Activated T-helper 17 cell treated with anti-CD3 and anti-CD28 coated beads, Interleukin-2, amount 50 U/mL, for 72 hours (primary cell): ENCODE results near the gene PKLR. TPM values are rescaled to one million over a fixed set of nuclear protein-coding genes. Genes with fewer than 3 reads are reported as not detected.
A peak's percentile ranks its signal among the peaks of the same experiment; 100 is the strongest.

ENCODE experiments used
- ATAC-seq: fragments of 150-1000 bp; cut with Tn5 transposase; replicated peaks from 2 replicates; pipeline ENCODE4 v1.10.0; 2021; ENCODE audit warnings: mild to moderate bottlenecking, moderate library complexity
- H3K27ac Mint-ChIP-seq: one replicate; pipeline ENCODE4 v1.8.0; 2022; ENCODE audit warnings: mixed read lengths
- H3K27me3 Mint-ChIP-seq: one replicate; pipeline ENCODE4 v1.8.0; 2022; ENCODE audit warnings: mixed read lengths
- H3K36me3 Mint-ChIP-seq: one replicate; pipeline ENCODE4 v1.8.0; 2022; ENCODE audit warnings: low read depth, mild to moderate bottlenecking, mixed read lengths
- H3K4me1 Mint-ChIP-seq: one replicate; pipeline ENCODE4 v1.8.0; 2022; ENCODE audit warnings: mixed read lengths
- H3K4me3 Mint-ChIP-seq: one replicate; pipeline ENCODE4 v1.8.0; 2022; ENCODE audit warnings: mild to moderate bottlenecking, mixed read lengths
- H3K9me3 Mint-ChIP-seq: one replicate; pipeline ENCODE4 v1.8.0; 2022; ENCODE audit warnings: mixed read lengths
- total RNA-seq, 2 donors: library from RNA; stranded (reverse); gene quantifications; one replicate each; pipeline ENCODE4 v1.2.3, GENCODE V29; 2022

PKLR gene
- total RNA-seq, 2 donors from 2014 or later = not detected

- Mint-ChIP-seq H3K27ac (peak overlapping the region; percentile 48), H3K27me3 (no peaks in the 10 kb centered on the region), H3K36me3 (peaks cover 37% of the 10 kb centered on the region), H3K4me3 (peak overlapping the region; percentile 75), H3K4me1 (peaks cover 19% of the 10 kb centered on the region), H3K9me3 (no peaks in the 10 kb centered on the region)
- no peak for ATAC-seq
Measured at GRCh38 chr1:155322571-155322952, 21.3 kb upstream of the PKLR start.

DNA sequence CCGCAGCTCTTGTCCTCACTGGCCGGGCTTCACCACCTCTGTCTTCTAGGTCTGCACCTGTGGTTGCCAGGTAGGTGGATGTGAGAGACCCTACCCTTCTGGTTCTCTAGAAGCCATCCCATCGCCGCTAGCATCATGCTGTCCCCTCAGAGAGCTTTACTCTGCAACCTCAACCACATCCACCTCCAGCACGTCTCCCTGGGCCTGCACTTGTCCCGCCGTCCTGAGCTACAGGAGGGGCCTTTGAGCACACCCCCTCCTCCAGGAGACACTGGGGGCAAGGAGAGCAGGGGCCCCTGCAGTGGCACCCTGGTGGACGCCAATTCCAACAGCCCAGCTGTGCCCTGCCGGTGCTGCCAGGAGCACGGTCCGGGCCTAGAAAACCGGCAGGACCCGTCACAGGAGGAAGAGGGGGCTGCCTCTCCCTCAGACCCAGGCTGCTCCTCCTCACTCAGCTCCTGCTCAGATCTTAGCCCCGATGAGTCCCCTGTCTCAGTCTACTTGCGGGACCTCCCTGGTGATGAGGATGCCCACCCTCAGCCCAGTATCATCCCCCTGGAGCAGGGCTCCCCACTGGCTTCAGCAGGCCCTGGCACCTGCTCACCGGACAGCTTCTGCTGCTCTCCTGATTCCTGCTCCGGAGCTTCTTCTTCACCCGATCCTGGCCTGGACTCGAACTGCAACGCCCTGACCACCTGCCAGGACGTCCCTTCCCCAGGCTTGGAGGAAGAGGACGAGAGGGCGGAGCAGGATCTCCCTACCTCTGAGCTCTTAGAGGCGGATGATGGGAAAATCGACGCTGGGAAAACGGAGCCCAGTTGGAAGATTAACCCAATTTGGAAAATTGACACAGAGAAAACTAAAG lies 20.6 kb upstream of the PKLR start:
- Mint-ChIP-seq H3K9me3 (no peaks in the 10 kb centered on the region), H3K4me3 (peak overlapping the region; percentile 75), H3K4me1 (peaks cover 19% of the 10 kb centered on the region), H3K36me3 (peaks cover 43% of the 10 kb centered on the region), H3K27ac (peak overlapping the region; percentile 48), H3K27me3 (no peaks in the 10 kb centered on the region)
- ATAC-seq = no peak

DNA sequence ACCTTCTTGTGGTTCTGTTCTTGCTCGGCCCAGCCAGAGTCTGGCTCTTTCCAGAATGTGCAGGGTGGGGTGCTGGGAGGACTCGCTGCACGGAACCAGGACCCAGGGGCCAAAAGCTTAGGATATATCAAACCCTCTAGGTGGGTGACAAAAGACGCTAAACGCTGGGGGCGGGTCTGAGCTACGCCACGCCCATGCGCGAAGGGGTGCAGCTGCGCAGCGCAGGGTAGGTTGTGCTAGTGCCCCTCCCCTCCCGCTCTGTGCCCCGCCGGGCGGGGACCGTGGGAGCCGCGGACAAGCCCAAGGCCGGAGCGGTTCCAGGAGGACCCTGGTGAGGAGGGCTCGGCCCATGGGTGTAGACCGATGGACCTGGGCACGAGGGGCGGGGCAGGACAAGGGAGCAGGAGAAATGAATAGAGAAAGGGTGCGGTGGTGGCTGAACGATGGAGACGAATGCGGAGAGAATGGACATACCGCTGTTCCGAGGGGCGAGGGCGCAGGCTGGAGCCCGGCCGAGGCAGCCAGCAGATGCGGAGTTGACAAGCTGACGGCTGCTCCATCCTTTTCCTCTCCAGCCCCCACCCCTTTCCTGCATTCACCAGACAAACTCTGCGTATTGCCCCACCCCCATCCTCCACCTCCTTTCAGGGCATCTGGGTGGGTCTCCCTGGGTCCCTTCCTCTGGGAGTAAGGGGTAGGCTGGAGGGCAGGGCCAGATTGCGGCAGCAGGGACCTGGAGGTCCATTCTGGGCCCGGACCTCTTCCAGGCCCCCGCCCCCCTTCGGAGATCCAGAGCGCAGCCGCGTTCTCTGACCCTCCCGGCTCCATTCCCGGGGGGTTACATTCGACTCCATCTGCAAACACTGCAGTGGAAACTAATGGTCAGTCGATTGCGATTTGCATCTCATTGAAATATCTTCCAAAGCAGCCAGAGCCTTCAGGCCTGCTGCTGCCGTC lies 19.7 kb upstream of the PKLR start, which contains the start of gene RUSC1:
Gene RUSC1 (plus strand): TSS at position 234 of the 957 bp plus-strand sequence. CDS start 880 bp downstream, outside the sequence.
- Mint-ChIP-seq H3K4me3 (peak within 1 kb of the TSS; percentile 75), H3K4me1 (peaks cover 14% of the 10 kb centered on the region), H3K9me3 (no peaks in the 10 kb centered on the region), H3K36me3 (peaks cover 46% of the 10 kb centered on the region), H3K27ac (no peak within 1 kb of the TSS), H3K27me3 (no peaks in the 10 kb centered on the region)
- ATAC-seq = peak; percentile 18

- Mint-ChIP-seq H3K4me3 (peak overlapping the region; percentile 75), H3K9me3 (no peaks in the 10 kb centered on the region), H3K27me3 (no peaks in the 10 kb centered on the region), H3K27ac (no peak overlapping the region), H3K4me1 (peaks cover 12% of the 10 kb centered on the region), H3K36me3 (peaks cover 49% of the 10 kb centered on the region)
- no peak for ATAC-seq
Measured at GRCh38 chr1:155320252-155320651, 19.0 kb upstream of the PKLR start.

- no peaks in the 10 kb centered on the region for H3K27me3 Mint-ChIP-seq
- peak overlapping the region; percentile 75 for H3K4me3 Mint-ChIP-seq
- H3K4me1 Mint-ChIP-seq = peaks cover 12% of the 10 kb centered on the region
- peak overlapping the region; percentile 2 for H3K27ac Mint-ChIP-seq
- H3K36me3 Mint-ChIP-seq = peaks cover 56% of the 10 kb centered on the region
- no peaks in the 10 kb centered on the region for H3K9me3 Mint-ChIP-seq
- ATAC-seq = no peak
Measured at GRCh38 chr1:155319536-155319935, 18.3 kb upstream of the PKLR start.

GRCh38 chr1:155318082-155318481 lies 16.8 kb upstream of the PKLR start:
- H3K4me1 Mint-ChIP-seq = peaks cover 12% of the 10 kb centered on the region
- no peak overlapping the region for H3K4me3 Mint-ChIP-seq
- H3K36me3 Mint-ChIP-seq = peaks cover 70% of the 10 kb centered on the region
- no peak for ATAC-seq
- H3K27ac Mint-ChIP-seq = no peak overlapping the region
- no peaks in the 10 kb centered on the region for H3K27me3 Mint-ChIP-seq
- no peaks in the 10 kb centered on the region for H3K9me3 Mint-ChIP-seq

DNA sequence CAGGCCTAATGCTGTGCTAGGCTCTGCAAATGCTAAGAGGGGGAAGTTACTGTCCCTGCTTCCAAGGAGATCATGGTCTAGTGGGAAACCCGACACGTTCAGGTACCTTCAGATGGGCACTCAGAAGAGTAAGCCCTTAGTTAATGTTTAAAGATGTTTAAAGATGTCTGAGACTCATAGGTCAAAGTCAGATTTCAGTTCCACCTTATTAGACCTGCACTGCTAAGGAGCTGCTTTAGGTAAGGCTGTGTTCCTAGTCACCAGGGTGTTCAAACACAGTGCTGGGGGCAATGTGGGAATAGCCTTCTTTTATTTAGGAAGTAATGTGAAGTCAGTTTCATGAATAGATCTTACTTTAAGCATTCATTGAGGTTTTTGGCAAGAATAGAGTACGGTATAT lies 15.7 kb upstream of the PKLR start:
- Mint-ChIP-seq H3K36me3 (peaks cover 82% of the 10 kb centered on the region), H3K4me1 (peaks cover 18% of the 10 kb centered on the region), H3K27ac (no peak overlapping the region), H3K9me3 (no peaks in the 10 kb centered on the region), H3K27me3 (no peaks in the 10 kb centered on the region), H3K4me3 (no peak overlapping the region)
- ATAC-seq = no peak

- Mint-ChIP-seq H3K36me3 (peaks cover 95% of the 10 kb centered on the region), H3K4me1 (peaks cover 16% of the 10 kb centered on the region), H3K27me3 (no peaks in the 10 kb centered on the region), H3K9me3 (no peaks in the 10 kb centered on the region), H3K27ac (no peak overlapping the region), H3K4me3 (no peak overlapping the region)
- no peak for ATAC-seq
Measured at GRCh38 chr1:155313261-155313660, 12.0 kb upstream of the PKLR start.

DNA sequence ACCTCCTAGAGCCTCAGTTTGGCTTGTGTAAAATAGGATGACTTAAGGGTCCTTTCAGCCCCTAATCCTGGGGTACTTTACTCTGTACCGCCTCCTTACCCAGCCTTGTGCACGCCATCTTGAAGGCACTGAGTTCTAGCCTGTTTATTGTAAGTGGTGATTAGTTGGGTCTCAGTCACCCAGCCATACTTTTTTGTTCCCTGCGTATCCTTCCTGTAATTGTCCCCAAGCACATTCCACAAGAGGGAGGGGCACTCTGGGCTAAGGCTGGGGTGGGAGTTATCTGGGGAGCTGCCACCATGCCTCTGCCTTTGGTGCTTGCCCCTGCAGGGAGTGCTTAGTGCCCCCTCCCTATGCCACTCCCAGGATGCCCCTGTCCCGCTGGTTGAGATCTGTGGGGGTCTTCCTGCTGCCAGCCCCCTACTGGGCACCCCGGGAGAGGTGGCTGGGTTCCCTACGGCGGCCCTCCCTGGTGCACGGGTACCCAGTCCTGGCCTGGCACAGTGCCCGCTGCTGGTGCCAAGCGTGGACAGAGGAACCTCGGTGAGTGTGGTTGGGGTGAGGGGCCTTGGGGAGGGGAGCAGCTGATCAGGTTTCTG lies 8.3 kb upstream of the PKLR start:
- Mint-ChIP-seq H3K27ac (peak overlapping the region; percentile 98), H3K4me3 (peak overlapping the region; percentile 97), H3K4me1 (peaks cover 16% of the 10 kb centered on the region), H3K36me3 (peaks cover 64% of the 10 kb centered on the region), H3K27me3 (no peaks in the 10 kb centered on the region), H3K9me3 (no peaks in the 10 kb centered on the region)
- no peak for ATAC-seq

GRCh38 chr1:155308493-155309422 lies 7.5 kb upstream of the PKLR start, which contains the start of gene FDPS:
TSS of gene FDPS (plus strand) at chr1:155308866. CDS start at chr1:155309790, 924 bp downstream.
- Mint-ChIP-seq H3K27me3 (no peaks in the 10 kb centered on the region), H3K27ac (peak within 1 kb of the TSS; percentile 98), H3K36me3 (peaks cover 57% of the 10 kb centered on the region), H3K4me3 (peak within 1 kb of the TSS; percentile 97), H3K4me1 (peaks cover 16% of the 10 kb centered on the region), H3K9me3 (no peaks in the 10 kb centered on the region)
- ATAC-seq = peak; percentile 98

DNA sequence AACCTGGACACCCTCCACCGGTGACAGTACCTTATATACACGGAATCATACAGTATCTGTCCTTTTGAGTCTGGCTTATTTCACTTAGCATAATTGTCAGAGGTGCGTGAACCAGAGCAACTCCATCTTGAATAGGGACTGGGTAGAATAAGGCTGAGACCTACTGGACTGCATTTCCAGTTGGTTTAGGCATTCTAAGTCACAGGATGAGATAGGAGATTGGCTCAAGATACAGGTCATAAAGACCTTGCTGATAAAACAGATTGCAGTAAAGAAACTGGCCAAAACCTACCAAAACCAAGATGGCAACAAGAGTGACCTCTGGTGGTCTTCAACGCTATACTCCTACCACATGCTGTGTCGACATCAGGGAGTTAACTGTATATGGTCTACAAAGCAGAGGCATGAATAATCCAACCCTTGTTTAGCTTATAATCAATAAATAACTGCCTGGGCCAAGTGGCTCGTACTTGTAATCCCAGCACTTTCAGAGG lies 6.1 kb upstream of the PKLR start:
- Mint-ChIP-seq H3K27ac (peak overlapping the region; percentile 98), H3K4me3 (peak overlapping the region; percentile 97), H3K9me3 (no peaks in the 10 kb centered on the region), H3K4me1 (peaks cover 14% of the 10 kb centered on the region), H3K27me3 (no peaks in the 10 kb centered on the region), H3K36me3 (peaks cover 43% of the 10 kb centered on the region)
- no peak for ATAC-seq

- H3K27ac Mint-ChIP-seq = no peak overlapping the region
- peaks cover 5% of the 10 kb centered on the region for H3K4me1 Mint-ChIP-seq
- no peak for ATAC-seq
- H3K4me3 Mint-ChIP-seq = no peak overlapping the region
- H3K9me3 Mint-ChIP-seq = no peaks in the 10 kb centered on the region
- no peaks in the 10 kb centered on the region for H3K27me3 Mint-ChIP-seq
- peaks cover 29% of the 10 kb centered on the region for H3K36me3 Mint-ChIP-seq
Measured at GRCh38 chr1:155305881-155306391, 4.7 kb upstream of the PKLR start.

DNA sequence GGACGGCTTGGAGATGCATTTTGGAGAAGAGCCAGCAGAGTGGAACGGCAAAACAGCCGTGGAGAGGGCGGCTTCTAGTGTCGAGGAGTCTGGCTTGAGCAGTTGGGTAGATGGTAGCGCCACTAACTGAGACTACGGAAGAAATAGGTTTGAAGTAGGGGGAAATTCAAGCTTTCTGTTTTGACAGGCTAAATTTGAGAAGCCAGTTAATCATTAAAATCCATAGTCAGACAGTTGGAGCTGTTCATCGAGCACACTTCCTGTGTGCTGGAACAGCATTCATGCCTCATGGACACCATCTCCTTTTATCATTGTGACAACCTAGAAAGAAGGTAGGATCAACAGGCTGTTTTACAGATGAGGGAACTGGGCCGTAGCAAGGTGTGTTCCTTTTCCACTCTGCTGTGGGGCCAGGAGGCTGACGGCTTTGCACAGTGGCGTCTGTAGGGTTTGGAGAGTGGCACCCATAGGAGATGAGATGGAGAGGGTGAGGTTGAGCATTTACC lies 3.4 kb upstream of the PKLR start:
- Mint-ChIP-seq H3K4me1 (no peaks in the 10 kb centered on the region), H3K27me3 (no peaks in the 10 kb centered on the region), H3K4me3 (no peak overlapping the region), H3K36me3 (peaks cover 16% of the 10 kb centered on the region), H3K9me3 (no peaks in the 10 kb centered on the region), H3K27ac (peak overlapping the region; percentile 65)
- ATAC-seq = no peak
